GM21447 (cell line): Measurements from ENCODE around the gene VEGFB.
"Not testable (repeated sequence)": the region's sequence is repeated elsewhere in the genome, so short reads cannot be mapped to it uniquely, and the experiment has no call there.

Experiments
- ATAC-seq: cut with Tn5 transposase; IDR thresholded peaks from one replicate; pipeline ENCODE4 v1.9.1; 2021; ENCODE audit not compliant: unreplicated experiment

Gene VEGFB

DNA sequence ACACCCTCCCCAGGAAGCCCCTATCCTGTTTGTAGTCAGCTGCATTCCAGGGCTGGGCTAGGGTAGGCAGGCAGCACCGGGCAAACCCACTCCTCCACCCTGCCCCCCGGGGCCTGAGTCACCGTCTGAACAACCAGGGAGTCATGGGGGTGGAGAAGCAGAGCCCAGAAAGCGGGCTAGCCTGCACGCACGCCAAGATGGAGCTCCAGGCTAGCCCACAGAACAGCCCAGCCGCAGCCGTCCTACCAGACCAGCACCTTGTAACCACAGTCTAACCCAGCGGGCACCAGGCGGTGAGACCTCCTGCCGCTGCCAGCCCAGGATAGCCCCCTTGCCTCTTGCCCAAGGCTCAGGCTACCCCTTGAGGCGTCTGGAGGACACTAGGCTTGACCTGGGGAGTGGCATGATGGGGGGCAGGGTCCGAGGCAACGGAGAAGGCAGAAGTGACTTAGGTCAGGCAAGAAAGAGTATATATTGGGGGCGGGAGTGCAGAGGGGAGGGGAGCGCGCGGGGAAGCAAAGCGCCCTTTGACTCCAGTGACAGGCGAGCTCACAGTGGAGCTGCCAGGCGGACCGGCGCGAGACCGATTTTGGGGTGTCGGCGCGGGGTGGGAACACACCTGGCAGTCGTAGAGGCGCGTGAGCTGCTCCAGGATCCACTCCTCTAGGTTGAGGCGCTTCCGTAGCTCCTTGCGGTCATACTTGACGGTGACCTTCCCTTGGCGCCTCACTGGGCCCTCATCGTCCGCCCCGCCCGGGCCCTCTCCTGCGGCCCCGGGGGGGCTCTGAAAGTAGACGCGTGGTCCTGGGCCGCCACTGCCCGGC lies 11.6 kb downstream of the VEGFB start:
- ATAC-seq = no peak

DNA sequence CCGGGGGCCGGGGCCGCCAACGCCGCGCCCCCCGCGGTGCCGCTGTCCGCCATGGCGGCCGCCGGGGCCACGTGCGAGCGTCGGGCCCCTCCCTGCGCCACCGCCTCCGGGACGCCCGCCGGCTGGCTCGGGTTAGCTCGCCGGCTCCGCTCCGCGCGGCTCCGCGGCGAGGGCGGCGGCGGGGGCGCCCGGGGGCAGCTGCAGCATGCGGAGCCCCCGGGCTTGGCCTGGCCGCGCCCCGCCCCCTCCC lies 12.2 kb downstream of the VEGFB start:
- ATAC-seq = not testable (repeated sequence)

DNA sequence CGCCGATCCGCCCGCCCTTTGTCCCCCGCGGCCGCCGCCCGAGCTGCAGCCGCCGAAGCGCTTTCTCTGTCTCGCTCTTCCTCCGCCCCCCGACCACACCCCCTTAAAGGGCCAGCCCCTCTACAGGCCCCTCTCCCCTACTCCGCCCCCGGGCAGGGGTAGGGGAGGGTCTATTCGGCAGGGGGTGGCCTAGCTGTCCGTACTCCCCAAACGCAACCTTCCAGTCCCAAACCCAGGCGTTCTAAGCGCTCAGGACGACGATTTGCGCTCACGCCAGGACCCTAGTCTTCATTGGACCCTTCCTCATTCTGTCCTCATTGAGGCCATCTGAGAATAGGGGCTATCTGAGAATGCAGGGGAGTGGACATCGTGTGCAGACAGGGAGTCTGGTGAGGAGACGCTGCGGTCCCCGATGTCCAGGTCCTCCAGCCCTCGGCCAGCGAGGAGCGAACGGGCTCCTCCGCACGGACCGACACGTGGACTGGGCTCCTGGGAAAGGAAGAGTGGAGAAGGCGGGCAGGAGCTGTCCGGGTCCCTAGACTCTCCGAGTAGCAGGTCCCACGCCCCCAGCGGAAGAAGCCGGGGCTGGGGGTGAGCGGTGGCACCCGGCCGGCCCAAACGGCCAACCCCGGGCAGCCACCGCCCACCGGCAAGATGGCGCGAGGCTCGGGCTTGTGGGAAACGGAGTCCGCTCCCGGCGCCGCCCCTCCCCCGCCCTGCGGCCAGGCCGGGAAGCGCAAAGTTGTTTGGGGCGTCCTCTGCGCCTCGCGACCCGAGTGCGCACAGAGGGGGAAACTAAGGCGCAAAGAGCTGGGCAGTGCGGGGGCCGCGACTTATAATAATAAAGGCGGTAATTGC lies 12.7 kb downstream of the VEGFB start, which contains the start of gene PPP1R14B:
Gene PPP1R14B (minus strand): TSS at position 73 of the 858 bp plus-strand sequence. CDS start 270 bp downstream, outside the sequence.
- ATAC-seq = no peak

DNA sequence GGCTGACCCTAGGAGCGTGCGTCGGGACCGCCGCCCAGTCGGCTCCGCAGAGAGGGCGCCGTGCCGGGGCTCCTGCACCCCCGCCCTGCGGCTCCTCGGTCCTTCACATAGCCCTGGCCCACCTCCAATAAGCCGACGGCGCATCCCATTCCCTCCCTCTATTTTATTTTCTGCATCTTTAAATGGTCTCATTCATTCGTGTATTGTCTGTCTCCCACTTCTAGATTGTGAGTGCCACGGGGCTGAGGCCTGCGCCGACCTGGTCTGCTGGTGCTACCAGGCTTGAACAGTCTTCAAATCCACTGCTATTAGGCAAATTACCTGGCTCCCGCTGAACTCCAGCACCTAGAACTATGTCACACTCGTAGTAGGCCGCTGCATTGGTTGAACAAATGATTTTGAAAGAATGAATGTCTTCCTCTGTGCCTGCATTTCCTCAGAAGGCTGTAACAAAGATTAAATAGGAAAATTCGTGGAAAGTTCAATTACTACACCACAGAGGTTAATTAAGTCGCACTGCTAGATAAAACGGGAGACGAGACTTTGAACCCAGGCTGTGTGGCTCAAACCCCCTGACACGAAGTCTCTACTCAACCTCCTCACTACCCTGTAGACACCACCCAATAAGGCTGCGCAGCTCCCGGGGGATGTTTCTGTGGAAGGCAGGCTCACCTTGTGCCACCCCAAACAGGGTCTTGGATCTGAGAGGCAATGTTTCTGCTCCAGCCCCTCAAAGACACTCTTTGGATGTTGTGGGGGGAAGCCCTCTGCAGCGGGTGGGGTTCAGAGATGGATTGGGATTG lies 13.5 kb downstream of the VEGFB start:
- no peak for ATAC-seq

DNA sequence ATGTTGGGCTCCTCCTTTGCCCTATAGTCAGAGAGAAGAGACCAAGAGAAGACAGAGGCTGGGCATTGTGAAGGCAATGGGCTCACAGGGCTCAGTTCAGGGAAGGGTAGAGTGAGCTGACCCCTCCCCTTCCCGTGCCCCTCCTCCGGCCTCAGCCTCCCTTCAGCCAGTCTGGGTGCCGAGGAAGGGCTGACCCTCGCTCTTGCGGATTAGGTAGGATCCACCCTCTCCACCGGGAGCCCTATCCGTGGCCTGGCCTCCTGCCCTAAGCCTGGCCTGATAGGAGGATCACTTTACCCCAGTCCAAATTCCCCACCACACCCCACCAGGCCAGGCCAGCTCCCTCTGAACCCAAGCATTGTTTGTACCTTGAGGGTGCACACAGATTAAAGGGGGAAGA lies 14.2 kb downstream of the VEGFB start:
- ATAC-seq = no peak

DNA sequence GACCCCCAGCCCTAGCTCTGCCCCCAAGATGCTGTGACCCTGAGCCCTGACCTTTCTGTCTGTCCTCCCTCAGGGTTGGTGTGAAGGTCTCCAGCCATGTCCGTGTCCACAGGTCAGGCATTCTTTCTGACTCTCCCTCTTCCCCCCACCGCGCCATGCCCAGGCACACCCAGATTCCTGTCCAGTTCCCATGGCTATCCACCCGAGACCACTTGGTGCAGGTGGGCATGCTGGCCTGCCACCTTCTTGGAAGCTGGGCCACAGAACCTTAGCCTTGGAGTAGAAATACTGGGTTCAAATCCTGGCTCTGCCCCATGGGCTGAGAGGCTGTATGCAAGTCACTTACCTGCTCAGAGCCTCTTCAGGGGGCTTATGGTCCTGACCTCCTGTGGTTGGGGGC lies 14.7 kb downstream of the VEGFB start:
- ATAC-seq = no peak

DNA sequence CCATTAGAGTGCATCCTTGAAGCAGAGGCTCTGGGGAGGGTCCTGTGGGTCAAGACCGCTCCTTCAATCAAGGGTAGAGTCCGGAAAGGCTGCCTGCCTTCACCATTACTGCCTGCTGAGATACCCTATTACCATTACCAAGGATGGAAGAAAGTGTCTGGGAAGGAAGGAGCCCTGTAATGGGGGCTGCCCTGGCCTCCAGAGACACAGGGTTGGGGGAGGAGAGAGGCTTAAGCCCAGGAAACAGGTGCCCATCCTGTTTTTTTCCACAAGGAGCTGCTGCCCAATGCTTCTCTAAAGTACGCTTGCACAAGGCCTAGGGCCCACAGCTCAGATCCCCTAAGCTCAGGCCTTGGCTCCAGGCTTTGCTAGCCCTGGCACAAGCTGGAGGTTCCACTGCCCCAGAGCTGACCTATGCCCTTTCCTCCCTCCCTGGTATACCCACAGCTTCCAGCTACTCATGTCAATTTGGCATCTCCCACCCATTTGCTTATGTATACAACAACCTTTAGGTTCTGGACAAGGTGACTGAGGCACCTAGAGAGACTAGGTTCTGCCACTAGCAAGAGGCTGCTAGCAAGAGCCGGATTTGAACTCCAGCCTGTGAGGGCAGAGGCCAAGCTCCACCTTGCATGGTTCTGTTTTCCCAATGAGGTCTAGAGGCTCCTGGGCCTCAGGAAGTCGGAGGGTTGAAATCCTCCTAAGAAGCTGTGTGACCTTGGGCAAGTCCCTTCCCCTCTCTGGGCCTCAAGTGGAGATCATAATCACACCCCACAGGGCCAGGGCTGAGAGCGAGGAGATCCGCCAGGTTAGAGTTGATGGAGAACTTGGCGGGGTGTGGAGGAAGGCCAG lies 15.4 kb downstream of the VEGFB start:
- ATAC-seq = no peak

DNA sequence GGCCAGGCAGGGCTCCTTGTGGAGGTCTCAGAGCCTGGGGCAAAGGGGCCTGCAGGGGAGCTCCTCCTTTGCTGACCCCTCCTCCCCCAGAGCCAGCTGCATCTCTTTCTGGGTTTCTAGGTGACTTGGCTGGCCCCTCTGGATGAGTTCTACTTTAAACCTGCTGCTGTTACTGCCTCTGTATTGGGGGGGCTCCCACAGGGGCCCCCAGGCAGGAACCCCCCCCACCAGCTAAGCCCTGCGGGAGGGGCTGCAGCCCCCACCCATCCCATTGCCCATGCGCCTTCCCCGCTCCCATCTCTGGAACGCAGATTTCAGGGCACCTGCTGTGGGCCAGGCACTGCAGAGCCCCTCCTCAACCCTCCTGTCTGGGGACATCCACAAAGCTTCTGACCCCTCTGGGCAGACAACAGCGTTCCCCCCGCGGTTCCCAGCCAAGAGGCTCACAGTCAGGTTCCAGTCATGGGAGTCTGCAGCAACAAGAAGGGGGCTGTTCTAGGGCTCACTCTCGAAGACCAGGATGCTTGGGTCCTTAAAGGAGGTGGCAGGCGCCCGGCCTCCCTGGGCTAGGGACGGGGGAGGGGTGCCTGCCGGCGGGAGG lies 16.1 kb downstream of the VEGFB start:
- ATAC-seq = no peak

DNA sequence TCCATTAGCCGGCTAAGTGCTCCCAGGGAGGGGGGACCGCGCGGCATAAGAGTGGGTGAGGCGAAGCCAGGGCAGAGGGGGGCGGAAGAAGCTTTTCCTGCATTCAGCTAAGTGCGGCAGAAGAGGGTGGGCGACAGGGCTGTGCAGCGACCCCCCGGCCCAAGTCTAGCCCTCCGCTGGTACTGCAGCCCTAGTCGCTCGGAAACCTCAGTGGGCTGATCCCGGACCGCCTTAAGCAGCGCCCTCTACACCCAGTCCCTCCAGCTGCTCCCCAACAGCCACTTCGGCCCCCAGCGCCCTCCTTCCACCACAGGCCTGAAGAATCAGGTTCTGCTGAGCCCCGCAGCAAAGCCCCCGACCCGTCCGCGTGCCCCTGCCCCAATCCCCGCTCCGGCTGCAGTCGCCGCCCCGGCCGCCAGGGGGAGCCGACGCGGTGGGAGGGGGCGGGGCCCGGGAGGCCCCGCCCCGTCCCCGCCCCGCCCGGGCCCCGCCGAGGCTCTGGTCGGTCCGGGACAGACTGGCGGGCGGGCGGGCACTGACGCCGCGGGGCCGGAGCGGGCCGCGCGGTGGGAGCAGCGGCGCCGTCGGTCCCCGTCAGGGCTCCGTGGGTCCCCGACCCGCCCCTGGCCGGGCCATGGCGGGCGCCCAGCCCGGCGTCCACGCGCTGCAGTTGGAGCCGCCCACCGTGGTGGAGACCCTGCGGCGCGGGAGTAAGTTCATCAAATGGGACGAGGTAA lies 16.8 kb downstream of the VEGFB start, which contains the start of gene PLCB3:
Gene PLCB3 (plus strand): TSS at position 515 of the 737 bp plus-strand sequence. CDS start 120 bp downstream, at position 635.
- ATAC-seq = no peak

DNA sequence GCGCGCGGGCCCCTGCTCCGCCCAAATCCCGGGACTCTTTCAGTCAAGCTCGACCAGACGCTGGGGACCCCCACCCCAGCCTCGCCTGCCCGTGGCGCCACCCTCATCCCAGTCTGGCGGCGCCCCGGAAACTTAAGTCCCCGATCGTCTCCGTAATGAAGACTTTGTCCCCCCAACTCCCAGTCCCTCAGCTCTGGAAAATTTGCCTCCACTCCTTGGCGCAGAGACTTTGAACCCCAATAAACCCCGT lies 17.3 kb downstream of the VEGFB start:
- no peak for ATAC-seq

DNA sequence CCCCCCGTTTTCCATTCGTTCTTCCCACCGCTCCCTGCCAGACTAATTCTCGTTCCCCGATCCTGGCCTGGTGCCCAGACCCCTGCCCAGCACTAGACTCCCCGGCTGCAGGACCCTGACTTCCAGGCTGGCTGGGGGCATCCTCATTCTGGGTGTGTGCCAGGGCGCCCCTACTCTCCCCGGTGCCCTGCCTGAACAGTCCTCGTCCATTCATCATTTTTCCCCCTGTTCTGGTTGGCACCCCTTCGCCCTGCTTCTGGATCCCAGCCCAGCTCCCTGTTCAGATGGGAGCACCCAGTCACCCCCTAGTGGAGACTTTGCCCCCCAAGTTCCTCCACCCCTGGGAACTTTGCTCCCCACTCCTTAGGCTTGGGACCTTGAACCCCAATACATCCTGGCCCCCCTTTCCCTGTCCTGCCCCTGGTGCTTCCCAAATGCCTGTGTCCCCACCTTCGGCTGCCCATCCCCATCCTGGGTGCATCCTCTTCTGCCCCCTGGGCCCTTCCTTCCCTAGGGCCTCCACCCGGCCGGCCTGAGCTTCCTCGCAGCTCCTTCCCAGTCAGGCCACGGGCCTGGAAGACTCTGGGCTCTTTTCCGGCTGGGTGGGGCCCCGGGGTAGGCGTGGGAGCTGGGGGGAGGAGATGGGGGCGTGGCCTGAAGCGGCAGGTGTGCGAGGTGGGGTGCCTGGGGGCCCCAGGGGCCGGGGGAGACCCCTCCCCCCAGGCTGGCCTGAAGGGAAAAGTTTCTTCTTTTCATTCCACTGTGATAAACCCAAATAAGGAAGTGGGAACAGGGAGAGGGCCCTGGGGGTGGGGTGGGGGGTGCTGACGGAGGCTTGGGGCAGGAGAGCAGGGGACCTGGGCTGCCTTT lies 17.9 kb downstream of the VEGFB start:
- ATAC-seq = no peak

DNA sequence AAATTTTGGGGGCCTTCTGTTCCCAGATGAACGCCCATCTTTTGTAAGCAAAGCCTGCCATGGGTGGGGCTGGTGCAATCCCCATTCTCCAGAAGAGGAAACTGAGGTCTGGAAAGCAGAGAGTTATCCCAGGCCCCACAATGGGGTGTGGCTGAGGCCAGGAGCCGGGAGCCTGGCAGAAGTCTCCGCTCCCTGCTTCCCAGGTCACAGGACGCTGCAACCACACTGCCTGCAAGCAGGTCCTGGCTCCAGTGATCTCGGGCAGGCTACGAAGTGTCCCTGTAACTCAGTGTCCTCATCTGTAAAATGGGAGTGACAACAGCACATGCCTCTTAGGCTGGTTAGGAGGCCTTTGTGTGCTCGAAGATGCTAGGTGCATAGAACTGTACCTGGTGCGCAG lies 18.7 kb downstream of the VEGFB start:
- ATAC-seq = no peak

DNA sequence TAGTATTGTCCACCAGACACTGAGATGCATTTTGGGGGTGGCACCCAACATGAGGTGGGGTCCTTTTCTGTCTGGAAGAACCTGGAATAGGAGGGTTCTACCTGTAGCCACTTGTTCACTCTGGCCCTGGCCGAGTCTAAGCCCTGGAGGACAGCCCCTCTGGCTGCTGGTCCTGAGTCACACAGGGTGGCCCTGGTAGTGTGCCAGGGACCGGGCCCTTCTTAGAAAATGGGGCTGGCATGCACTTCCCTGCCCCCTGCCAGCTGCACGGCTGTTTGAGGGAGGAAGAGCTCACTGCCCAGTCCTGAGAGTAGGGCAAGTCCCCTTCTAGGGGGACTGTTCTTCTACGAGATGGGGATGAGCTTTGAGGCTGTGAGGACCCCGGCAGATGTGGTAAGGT lies 19.1 kb downstream of the VEGFB start:
- ATAC-seq = no peak

DNA sequence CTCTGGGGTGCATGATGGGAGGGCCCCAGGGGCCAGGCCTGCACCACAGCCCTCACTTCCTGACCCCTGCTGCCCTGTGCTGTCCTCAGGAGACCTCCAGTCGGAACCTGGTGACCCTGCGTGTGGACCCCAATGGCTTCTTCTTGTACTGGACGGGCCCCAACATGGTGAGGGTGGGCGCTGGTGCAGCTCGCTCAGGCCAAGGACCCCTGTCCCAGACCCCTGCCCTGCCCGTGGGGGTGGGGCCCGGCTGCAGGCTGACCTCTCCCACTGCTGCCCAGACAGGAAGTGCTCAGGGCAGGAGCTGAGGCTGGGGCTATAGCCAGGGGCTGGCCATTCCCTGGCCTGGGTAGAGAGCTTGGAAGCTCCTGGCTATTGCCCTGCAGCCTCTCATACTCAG lies 19.9 kb downstream of the VEGFB start:
- no peak for ATAC-seq

DNA sequence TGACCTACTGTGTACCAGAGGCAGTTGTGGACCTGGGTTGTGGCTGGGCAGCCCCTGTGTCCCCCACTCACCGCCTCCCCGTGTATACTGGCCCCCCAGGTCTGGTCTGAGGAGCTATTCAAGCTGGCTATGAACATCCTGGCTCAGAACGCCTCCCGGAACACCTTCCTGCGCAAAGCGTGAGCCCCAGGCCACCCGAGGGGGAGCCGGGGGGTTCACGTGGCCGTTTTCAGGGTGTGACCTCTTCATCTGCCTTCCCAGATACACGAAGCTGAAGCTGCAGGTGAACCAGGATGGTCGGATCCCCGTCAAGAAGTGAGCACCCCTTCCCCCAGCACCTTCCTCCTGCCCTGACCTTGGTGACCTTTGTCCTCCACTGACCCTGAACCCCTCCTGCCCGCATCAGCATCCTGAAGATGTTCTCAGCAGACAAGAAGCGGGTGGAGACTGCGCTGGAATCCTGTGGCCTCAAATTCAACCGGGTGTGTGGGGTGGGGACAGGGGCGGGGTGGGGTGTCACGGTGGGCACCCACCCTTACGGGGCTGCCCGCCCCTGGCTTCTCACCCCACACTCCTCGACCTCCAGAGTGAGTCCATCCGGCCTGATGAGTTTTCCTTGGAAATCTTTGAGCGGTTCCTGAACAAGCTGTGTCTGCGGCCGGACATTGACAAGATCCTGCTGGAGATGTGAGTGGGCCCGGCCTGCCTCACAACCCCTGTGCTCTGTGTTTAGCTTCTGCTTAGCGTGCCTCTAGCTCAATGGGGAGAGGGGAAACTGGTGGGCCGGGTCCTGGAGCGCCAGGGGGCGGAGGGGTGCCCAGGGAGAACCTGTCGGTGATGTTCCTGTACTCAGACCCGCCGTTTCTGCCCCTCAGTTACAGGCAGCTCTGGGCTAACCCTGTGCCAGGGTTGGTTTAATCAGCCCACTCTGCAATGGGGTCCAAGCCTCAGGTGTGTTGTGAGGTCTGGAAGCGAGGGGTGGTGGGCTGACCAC lies 21.0 kb downstream of the VEGFB start:
- no peak for ATAC-seq

DNA sequence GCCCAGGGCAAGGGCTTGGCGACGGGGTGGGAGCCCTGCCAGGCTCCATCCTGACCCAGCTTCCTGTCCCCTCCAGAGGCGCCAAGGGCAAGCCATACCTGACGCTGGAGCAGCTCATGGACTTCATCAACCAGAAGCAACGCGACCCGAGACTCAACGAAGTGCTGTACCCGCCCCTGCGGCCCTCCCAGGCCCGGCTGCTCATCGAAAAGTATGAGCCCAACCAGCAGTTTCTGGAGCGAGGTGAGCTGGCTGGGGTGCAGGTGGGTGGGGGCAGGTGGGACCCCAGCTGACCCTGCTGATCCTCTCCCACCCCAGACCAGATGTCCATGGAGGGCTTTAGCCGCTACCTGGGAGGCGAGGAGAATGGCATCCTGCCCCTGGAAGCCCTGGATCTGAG lies 21.9 kb downstream of the VEGFB start:
- no peak for ATAC-seq

DNA sequence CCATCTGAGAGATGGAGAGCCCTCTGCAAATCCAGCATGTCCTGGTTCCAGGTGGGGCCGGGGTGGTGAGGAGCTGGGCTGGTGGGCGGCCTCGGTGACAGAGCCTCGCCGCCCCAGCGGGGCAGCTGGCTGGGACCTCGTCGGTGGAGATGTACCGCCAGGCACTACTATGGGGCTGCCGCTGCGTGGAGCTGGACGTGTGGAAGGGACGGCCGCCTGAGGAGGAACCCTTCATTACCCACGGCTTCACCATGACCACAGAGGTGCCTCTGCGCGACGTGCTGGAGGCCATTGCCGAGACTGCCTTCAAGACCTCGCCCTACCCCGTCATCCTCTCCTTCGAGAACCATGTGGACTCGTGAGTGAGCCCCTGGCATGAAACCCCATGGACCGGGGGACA lies 24.0 kb downstream of the VEGFB start:
- no peak for ATAC-seq
